Endodermal cell (in vitro differentiated cells): ENCODE data around the gene SCAMP1. TPM values are rescaled to one million over a fixed set of nuclear protein-coding genes. Genes with fewer than 3 reads are reported as not detected.

ENCODE experiments used
- DNase-seq: peaks from one replicate; pipeline ENCODE4 v3.0.0-alpha.2; 2017
- H3K27ac ChIP-seq: 2 replicates; pipeline ENCODE4 v1.5.1; 2013; ENCODE audit warnings: mild to moderate bottlenecking, low read depth, low read length, moderate library complexity
- H3K27me3 ChIP-seq: 2 replicates; pipeline ENCODE4 v1.6.1; 2013; ENCODE audit warnings: mild to moderate bottlenecking, low read length, moderate library complexity; ENCODE audit not compliant: insufficient read depth, control insufficient read depth, poor library complexity, severe bottlenecking
- H3K36me3 ChIP-seq: 2 replicates; pipeline ENCODE4 v1.7.0; 2013; ENCODE audit warnings: mild to moderate bottlenecking, low read length, moderate library complexity; ENCODE audit not compliant: control insufficient read depth, insufficient read depth
- H3K4me1 ChIP-seq: one replicate; pipeline ENCODE4 v1.7.0; 2013; ENCODE audit warnings: low read length; ENCODE audit not compliant: control insufficient read depth, insufficient read depth
- H3K4me3 ChIP-seq: 2 replicates; pipeline ENCODE4 v1.5.1; 2013; ENCODE audit warnings: mild to moderate bottlenecking, low read length, moderate library complexity
- H3K9ac ChIP-seq: 2 replicates; pipeline ENCODE4 v1.6.1; 2013; ENCODE audit warnings: mild to moderate bottlenecking, low read length, moderate library complexity; ENCODE audit not compliant: poor library complexity, severe bottlenecking; ENCODE audit errors: extremely low read depth
- H3K9me3 ChIP-seq: 2 replicates; pipeline ENCODE4 v1.6.1; 2013; ENCODE audit warnings: mild to moderate bottlenecking, low read length, moderate library complexity; ENCODE audit not compliant: control insufficient read depth
- H3K27ac Mint-ChIP-seq: 2 replicates; pipeline ENCODE4 v1.8.0; 2020; ENCODE audit warnings: mixed read lengths
- H3K27me3 Mint-ChIP-seq: 2 replicates; pipeline ENCODE4 v1.8.0; 2021; ENCODE audit warnings: mild to moderate bottlenecking, mixed read lengths; ENCODE audit not compliant: insufficient read depth
- H3K36me3 Mint-ChIP-seq: 2 replicates; pipeline ENCODE4 v1.8.0; 2020; ENCODE audit warnings: low read depth, mixed read lengths
- H3K4me1 Mint-ChIP-seq: 2 replicates; pipeline ENCODE4 v1.8.0; 2020; ENCODE audit warnings: mixed read lengths
- H3K4me3 Mint-ChIP-seq: 2 replicates; pipeline ENCODE4 v1.8.0; 2020; ENCODE audit warnings: mild to moderate bottlenecking, moderate library complexity, mixed read lengths
- H3K9me3 Mint-ChIP-seq: 2 replicates; pipeline ENCODE4 v1.8.0; 2020; ENCODE audit warnings: mild to moderate bottlenecking, mixed read lengths
- CTCF ChIP-seq: fragments of 200-600 bp; sonication (generic); conservative IDR thresholded peaks from 2 replicates; pipeline ENCODE4 v1.5.0; 2021; ENCODE audit warnings: antibody characterized with exemption, mild to moderate bottlenecking
- WGBS, 2 experiments: methylation state at CpG; one replicate each; pipeline versions ENCODE4 v1.1.5 to v1.1.7; 2013; ENCODE audit warnings: missing lambda C conversion rate in 2 of 2, mixed read lengths in 1 of 2; ENCODE audit not compliant: insufficient coverage in 1 of 2, insufficient read length in 1 of 2; 5-methylcytosine and 5-hydroxymethylcytosine counted together
- total RNA-seq, 2 donors: library from RNA; stranded (reverse); fragmentation: NEBNext Ultra II Directional in 1 of 2; extraction: Animal tissue kit (Norgen Biotek cat#: 25700) in 1 of 2; gene quantifications; 2 replicates in 1 of 2; 3 replicates in 1 of 2; pipeline ENCODE4 v1.2.1, GENCODE V29; 2021

The SCAMP1 gene
- total RNA-seq, 2 donors from 2014 or later = 53.3 to 56.4 TPM

- Histone ChIP-seq H3K9me3 (no peaks in the 10 kb centered on the region), H3K4me1 (peaks cover 42% of the 10 kb centered on the region), H3K27me3 (no peaks in the 10 kb centered on the region), H3K36me3 (peaks cover 43% of the 10 kb centered on the region), H3K27ac (no peak overlapping the region), H3K9ac (no peak overlapping the region), H3K4me3 (no peak overlapping the region)
- 85 to 86% methylated on average over 1 to 2 of the region's 2 CpGs for WGBS, 2 experiments
- Mint-ChIP-seq H3K36me3 (peaks cover 51% of the 10 kb centered on the region), H3K27me3 (peaks cover 2% of the 10 kb centered on the region), H3K9me3 (no peaks in the 10 kb centered on the region), H3K4me1 (peaks cover 88% of the 10 kb centered on the region), H3K4me3 (no peak overlapping the region), H3K27ac (no peak overlapping the region)
- DNase-seq = no peak
- TF ChIP-seq CTCF = no peak
Measured at GRCh38 chr5:78505860-78506259, 145.4 kb downstream of the SCAMP1 start.

GRCh38 chr5:78506261-78507024 is 146.0 kb downstream of the SCAMP1 start:
- peaks cover 43% of the 10 kb centered on the region for H3K36me3 ChIP-seq
- H3K27ac ChIP-seq = no peak overlapping the region
- H3K4me3 ChIP-seq = no peak overlapping the region
- 86 to 90% methylated on average over 1 to 2 of the region's 2 CpGs for WGBS, 2 experiments
- H3K9me3 Mint-ChIP-seq = no peaks in the 10 kb centered on the region
- peaks cover 2% of the 10 kb centered on the region for H3K27me3 Mint-ChIP-seq
- peaks cover 42% of the 10 kb centered on the region for H3K4me1 ChIP-seq
- no peaks in the 10 kb centered on the region for H3K9me3 ChIP-seq
- H3K36me3 Mint-ChIP-seq = peaks cover 51% of the 10 kb centered on the region
- no peaks in the 10 kb centered on the region for H3K27me3 ChIP-seq
- no peak for TF ChIP-seq CTCF
- DNase-seq = peak; percentile 25
- peaks cover 90% of the 10 kb centered on the region for H3K4me1 Mint-ChIP-seq
- no peak overlapping the region for H3K9ac ChIP-seq
- H3K27ac Mint-ChIP-seq = no peak overlapping the region
- H3K4me3 Mint-ChIP-seq = no peak overlapping the region

- H3K36me3 ChIP-seq = peaks cover 42% of the 10 kb centered on the region
- H3K4me3 ChIP-seq = peak overlapping the region; percentile 67
- Mint-ChIP-seq H3K9me3 (no peaks in the 10 kb centered on the region), H3K27ac (no peak overlapping the region), H3K4me1 (peaks cover 86% of the 10 kb centered on the region), H3K36me3 (peaks cover 52% of the 10 kb centered on the region), H3K27me3 (peaks cover 4% of the 10 kb centered on the region), H3K4me3 (peak overlapping the region; percentile 39)
- DNase-seq = no peak
- H3K4me1 ChIP-seq = peaks cover 37% of the 10 kb centered on the region
- no peak for TF ChIP-seq CTCF
- 95 to 100% methylated on average over 1 to 2 of the region's 2 CpGs for WGBS, 2 experiments
- no peak overlapping the region for H3K27ac ChIP-seq
- H3K9me3 ChIP-seq = no peaks in the 10 kb centered on the region
- no peaks in the 10 kb centered on the region for H3K27me3 ChIP-seq
- no peak overlapping the region for H3K9ac ChIP-seq
Measured at GRCh38 chr5:78507531-78507930, 147.1 kb downstream of the SCAMP1 start.
